B cell (primary cell): ENCODE measurements around the gene NASP. TPM values are rescaled to one million over a fixed set of nuclear protein-coding genes. Genes with fewer than 3 reads are reported as not detected.

Experiments used
- ATAC-seq: fragments of 200-7000 bp; cut with Tn5 transposase; one replicate; pipeline ENCODE4 v1.10.0; 2021; ENCODE audit warnings: low read depth, mild to moderate bottlenecking, moderate number of reproducible peaks, moderate library complexity
- CTCF ChIA-PET: fragments of 350-600 bp; sonication (Branson Sonifier 250); formaldehyde crosslinking; loops from one replicate; lab custom pipeline; 2021; ENCODE audit warnings: antibody characterized with exemption, inconsistent platforms; lab: Charles Lee
- POLR2A ChIA-PET: fragments of 350-600 bp; sonication (Branson Sonifier 250); formaldehyde crosslinking; loops from one replicate; lab custom pipeline; 2021; ENCODE audit warnings: antibody characterized with exemption; lab: Charles Lee
- DNase-seq: peaks from one replicate; pipeline ENCODE4 v3.0.0; 2013
- H2AFZ ChIP-seq: 2 replicates; pipeline ENCODE4 v1.6.1; 2012; ENCODE audit warnings: mild to moderate bottlenecking, low read depth, low read length; ENCODE audit not compliant: insufficient read depth, poor library complexity, severe bottlenecking
- H3K27ac ChIP-seq, 2 donors: 1 replicate in 1 of 2; 2 replicates in 1 of 2; pipeline ENCODE4 v1.5.1; 2012 to 2013; ENCODE audit warnings: low read length in 2 of 2, mild to moderate bottlenecking in 2 of 2, moderate library complexity in 1 of 2
- H3K27me3 ChIP-seq, 4 experiments: fragments of 200-600 bp in 1 of 4; sonication (generic) in 1 of 4; replicated peaks in 1 of 4; 1 replicate in 2 of 4; 2 replicates in 2 of 4; pipeline versions ENCODE4 v1.6.1 to v1.7.0; 2013 to 2016; ENCODE audit warnings: low read length in 3 of 4, mild to moderate bottlenecking in 2 of 4, mixed read lengths in 1 of 4, moderate library complexity in 1 of 4; ENCODE audit not compliant: insufficient read depth in 4 of 4, control insufficient read depth in 3 of 4; ENCODE audit errors: control extremely low read depth in 1 of 4
- H3K36me3 ChIP-seq, 2 experiments: replicated peaks in 1 of 2; 1 replicate in 1 of 2; 2 replicates in 1 of 2; pipeline versions ENCODE4 v1.6.1 to v1.7.1; 2013; ENCODE audit warnings: low read length in 1 of 2; ENCODE audit not compliant: insufficient read depth in 2 of 2, control insufficient read depth in 1 of 2; ENCODE audit errors: control extremely low read depth in 1 of 2, extremely low read depth in 1 of 2
- H3K4me1 ChIP-seq, 2 donors: fragments of 200-600 bp in 1 of 2; sonication (generic) in 1 of 2; 1 replicate in 1 of 2; 2 replicates in 1 of 2; pipeline versions ENCODE4 v1.5.1 to v1.6.1; 2013 to 2017; ENCODE audit warnings: low read length in 2 of 2; ENCODE audit not compliant: control insufficient read depth in 2 of 2, insufficient read depth in 2 of 2
- H3K4me2 ChIP-seq: replicated peaks from 2 replicates; pipeline ENCODE3; 2012; ENCODE audit warnings: mild to moderate bottlenecking, low read depth, low read length; ENCODE audit not compliant: poor library complexity, severe bottlenecking
- H3K4me3 ChIP-seq, 5 experiments: fragments of 200-600 bp in 1 of 5; sonication (generic) in 1 of 5; 1 replicate in 3 of 5; 2 replicates in 2 of 5; pipeline versions ENCODE4 v1.5.1 to v1.7.0; 2011 to 2016; ENCODE audit warnings: low read length in 4 of 5, mild to moderate bottlenecking in 4 of 5, low read depth in 2 of 5, control low read depth in 1 of 5, moderate library complexity in 1 of 5; ENCODE audit not compliant: insufficient read depth in 1 of 5; ENCODE audit errors: control extremely low read depth in 1 of 5, extremely low read depth in 1 of 5
- H3K79me2 ChIP-seq: fragments of 200-600 bp; sonication (generic); one replicate; pipeline ENCODE4 v1.6.0; 2016; ENCODE audit warnings: low read length; ENCODE audit not compliant: control insufficient read depth, insufficient read depth
- H3K9ac ChIP-seq: fragments of 200-600 bp; sonication (generic); 2 replicates; pipeline ENCODE4 v1.6.1; 2017; ENCODE audit warnings: mild to moderate bottlenecking, low read length, moderate library complexity
- H3K9me3 ChIP-seq, 3 donors: one replicate each; pipeline versions ENCODE4 v1.6.1 to v1.7.1; 2013; ENCODE audit warnings: low read length in 2 of 3; ENCODE audit not compliant: control insufficient read depth in 2 of 3, insufficient read depth in 1 of 3; ENCODE audit errors: control extremely low read depth in 1 of 3
- H4K20me1 ChIP-seq: 2 replicates; pipeline ENCODE4 v1.6.0; 2012; ENCODE audit warnings: mild to moderate bottlenecking, low read length; ENCODE audit not compliant: insufficient read depth, control insufficient read depth, poor library complexity, severe bottlenecking
- H3K27ac Mint-ChIP-seq: one replicate; pipeline ENCODE4 v1.8.0; 2021; ENCODE audit warnings: mixed read lengths
- H3K27me3 Mint-ChIP-seq: one replicate; pipeline ENCODE4 v1.8.0; 2021; ENCODE audit warnings: mixed read lengths
- H3K4me1 Mint-ChIP-seq: one replicate; pipeline ENCODE4 v1.8.0; 2021; ENCODE audit warnings: mixed read lengths
- H3K4me3 Mint-ChIP-seq: one replicate; pipeline ENCODE4 v1.8.0; 2021; ENCODE audit warnings: mixed read lengths
- H3K9me3 Mint-ChIP-seq: one replicate; pipeline ENCODE4 v1.8.0; 2022; ENCODE audit warnings: mixed read lengths; ENCODE audit not compliant: insufficient read depth
- EZH2 ChIP-seq: IDR thresholded peaks from 2 replicates; pipeline ENCODE4 v1.6.1; 2012; ENCODE audit warnings: borderline replicate concordance, low read depth, mild to moderate bottlenecking, moderate library complexity, low read length; ENCODE audit not compliant: insufficient read depth, poor library complexity, severe bottlenecking
- WGBS: methylation state at CpG from one replicate; pipeline ENCODE4 v1.1.5; 2013; ENCODE audit warnings: missing lambda C conversion rate; ENCODE audit not compliant: insufficient coverage; 5-methylcytosine and 5-hydroxymethylcytosine counted together
- intact Hi-C: fragments of 100-400 bp; cut with micrococcal nuclease; formaldehyde crosslinking; loops from one replicate; pipeline ENCODE4 v1.10.0; 2022
- polyA plus RNA-seq: library from polyadenylated mRNA; depleted of rRNA; stranded (reverse); fragments of >200 nt; gene quantifications from 2 replicates; pipeline ENCODE4 v1.2.3, GENCODE V29; 2012
- total RNA-seq, 2 donors: library from RNA; stranded (reverse); fragments of 120-200 nt in 1 of 2; gene quantifications; 1 replicate in 1 of 2; 2 replicates in 1 of 2; pipeline versions ENCODE4 v1.2.3 to v1.2.4, GENCODE V29; 2013 to 2022
- TF ChIP-seq, protein P1 (sequence below): fragments of 200-600 bp; IDR thresholded peaks from one replicate; pipeline ENCODE4 v1.8.0; 2022; ENCODE audit warnings: antibody characterized with exemption, mild to moderate bottlenecking

NASP gene
- total and polyA plus RNA-seq, 2 donors (not counting 1 experiment from before 2014, with no cell fraction given) = 61.0 to 151 TPM

DNA sequence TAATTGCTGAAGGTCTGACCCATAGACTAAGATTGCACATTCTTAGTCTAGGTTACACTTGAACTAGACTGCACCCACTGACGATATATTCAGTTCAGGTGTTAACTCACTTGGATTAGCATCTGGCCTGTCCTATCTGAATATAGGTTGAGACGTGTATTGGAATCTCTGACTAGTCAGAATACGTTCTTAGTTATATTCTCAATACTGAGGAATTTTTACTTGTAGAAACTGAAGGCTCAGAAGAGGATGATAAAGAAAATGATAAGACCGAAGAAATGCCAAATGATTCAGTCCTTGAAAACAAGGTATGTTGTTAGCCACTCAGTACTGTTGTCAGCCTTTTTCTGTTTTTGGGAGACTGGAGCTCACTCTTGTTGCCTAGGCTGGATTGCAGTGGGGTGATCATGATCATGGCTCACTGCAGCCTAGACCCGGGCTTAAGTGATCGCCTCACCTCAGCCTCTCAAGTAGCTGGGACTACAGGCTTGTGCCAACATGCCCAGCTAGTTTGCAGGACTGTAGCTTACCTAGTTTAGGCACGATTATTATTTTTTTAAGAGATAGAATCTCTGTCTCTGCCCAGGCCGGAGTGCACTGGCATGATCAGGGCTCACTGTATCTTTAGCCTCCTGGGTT lies 29.2 kb downstream of the NASP start:
- no peaks in the 10 kb centered on the region for H3K9me3 ChIP-seq
- intact Hi-C loops = no loop called here
- no peak overlapping the region for H3K4me3 ChIP-seq
- no peak for DNase-seq
- Mint-ChIP-seq H3K27ac (no peak overlapping the region), H3K4me3 (no peak overlapping the region), H3K4me1 (peaks cover 47% of the 10 kb centered on the region), H3K27me3 (no peaks in the 10 kb centered on the region), H3K9me3 (no peaks in the 10 kb centered on the region)
- H3K36me3 ChIP-seq = peaks cover 6 to 64% of the 10 kb centered on the region in 2 experiments
- no peak overlapping the region for H2AFZ ChIP-seq
- CTCF ChIA-PET = no interaction called here
- H3K27me3 ChIP-seq = no peaks in the 10 kb centered on the region
- no peak overlapping the region for H3K9ac ChIP-seq
- H4K20me1 ChIP-seq = peaks cover 37% of the 10 kb centered on the region
- H3K4me2 ChIP-seq = no peak overlapping the region
- 83% methylated on average over 6 of the region's 8 CpGs for WGBS
- ATAC-seq = no peak
- no peak for TF ChIP-seq EZH2
- TF ChIP-seq, protein P1, sequence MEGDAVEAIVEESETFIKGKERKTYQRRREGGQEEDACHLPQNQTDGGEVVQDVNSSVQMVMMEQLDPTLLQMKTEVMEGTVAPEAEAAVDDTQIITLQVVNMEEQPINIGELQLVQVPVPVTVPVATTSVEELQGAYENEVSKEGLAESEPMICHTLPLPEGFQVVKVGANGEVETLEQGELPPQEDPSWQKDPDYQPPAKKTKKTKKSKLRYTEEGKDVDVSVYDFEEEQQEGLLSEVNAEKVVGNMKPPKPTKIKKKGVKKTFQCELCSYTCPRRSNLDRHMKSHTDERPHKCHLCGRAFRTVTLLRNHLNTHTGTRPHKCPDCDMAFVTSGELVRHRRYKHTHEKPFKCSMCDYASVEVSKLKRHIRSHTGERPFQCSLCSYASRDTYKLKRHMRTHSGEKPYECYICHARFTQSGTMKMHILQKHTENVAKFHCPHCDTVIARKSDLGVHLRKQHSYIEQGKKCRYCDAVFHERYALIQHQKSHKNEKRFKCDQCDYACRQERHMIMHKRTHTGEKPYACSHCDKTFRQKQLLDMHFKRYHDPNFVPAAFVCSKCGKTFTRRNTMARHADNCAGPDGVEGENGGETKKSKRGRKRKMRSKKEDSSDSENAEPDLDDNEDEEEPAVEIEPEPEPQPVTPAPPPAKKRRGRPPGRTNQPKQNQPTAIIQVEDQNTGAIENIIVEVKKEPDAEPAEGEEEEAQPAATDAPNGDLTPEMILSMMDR = no peak
- POLR2A ChIA-PET = no interaction called here
- H3K27ac ChIP-seq = no peak overlapping the region
- peaks cover 26 to 39% of the 10 kb centered on the region in 2 donors for H3K4me1 ChIP-seq
- peaks cover 16% of the 10 kb centered on the region for H3K79me2 ChIP-seq

DNA sequence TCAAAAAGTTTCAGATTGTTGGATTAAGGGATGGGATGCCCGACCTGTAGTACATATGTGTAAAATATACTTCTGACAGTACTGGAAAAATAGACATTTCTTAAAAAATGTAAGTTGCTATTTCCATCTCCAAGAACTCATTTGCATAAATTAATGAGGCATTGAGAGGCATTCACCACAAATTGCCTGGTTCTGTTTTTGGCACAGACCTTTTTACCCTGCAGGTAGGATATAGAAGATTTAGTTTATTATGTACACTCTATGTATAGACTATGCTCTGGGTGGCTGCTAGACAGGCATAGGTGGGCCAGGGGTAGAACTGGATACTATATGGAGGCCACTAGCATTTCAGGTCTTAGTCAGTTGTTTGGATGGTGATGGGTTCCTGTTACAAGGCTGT lies 32.0 kb downstream of the NASP start:
- peak overlapping the region; percentile 59 for H3K27ac Mint-ChIP-seq
- intact Hi-C loops = loop anchor here (1.0 kb wide), 1 partner anchor 13 kb away; no protein-coding TSS in a partner anchor

More for the DNA sequence above, 32.0 kb downstream of the NASP start:
- ChIA-PET CTCF (no interaction called here), POLR2A (no interaction called here)
- H3K27ac ChIP-seq = no peak overlapping the region
- H3K4me2 ChIP-seq = peak overlapping the region; percentile 24
- no peak overlapping the region for H3K4me3 Mint-ChIP-seq
- no peaks in the 10 kb centered on the region for H3K9me3 ChIP-seq
- no peak overlapping the region for H3K9ac ChIP-seq
- H4K20me1 ChIP-seq = peaks cover 28% of the 10 kb centered on the region
- WGBS = no CpG with 5 or more reads among the region's 1 CpG
- peaks cover 7% of the 10 kb centered on the region for H3K79me2 ChIP-seq
- peaks cover 12 to 16% of the 10 kb centered on the region in 2 donors for H3K4me1 ChIP-seq
- peaks cover 24% of the 10 kb centered on the region for H3K4me1 Mint-ChIP-seq
- peak; percentile 49 for DNase-seq
- no peaks in the 10 kb centered on the region for H3K27me3 ChIP-seq
- peaks cover 4 to 75% of the 10 kb centered on the region in 2 experiments for H3K36me3 ChIP-seq
- H3K4me3 ChIP-seq = no peak overlapping the region
- H3K27me3 Mint-ChIP-seq = no peaks in the 10 kb centered on the region
- ATAC-seq = peak; percentile 56
- no peak overlapping the region for H2AFZ ChIP-seq
- no peak for TF ChIP-seq EZH2
- TF ChIP-seq, protein P1 = no peak
- H3K9me3 Mint-ChIP-seq = no peaks in the 10 kb centered on the region
